GM19438 (cell line): ENCODE data around the gene KRTAP5-11.
"Not testable (repeated sequence)": the region's sequence is repeated elsewhere in the genome, so short reads cannot be mapped to it uniquely, and the experiment has no call there.

Experiments
- ATAC-seq: cut with Tn5 transposase; IDR thresholded peaks from one replicate; pipeline ENCODE4 v1.9.1; 2021; ENCODE audit warnings: low read depth; ENCODE audit not compliant: unreplicated experiment

The KRTAP5-11 gene

DNA sequence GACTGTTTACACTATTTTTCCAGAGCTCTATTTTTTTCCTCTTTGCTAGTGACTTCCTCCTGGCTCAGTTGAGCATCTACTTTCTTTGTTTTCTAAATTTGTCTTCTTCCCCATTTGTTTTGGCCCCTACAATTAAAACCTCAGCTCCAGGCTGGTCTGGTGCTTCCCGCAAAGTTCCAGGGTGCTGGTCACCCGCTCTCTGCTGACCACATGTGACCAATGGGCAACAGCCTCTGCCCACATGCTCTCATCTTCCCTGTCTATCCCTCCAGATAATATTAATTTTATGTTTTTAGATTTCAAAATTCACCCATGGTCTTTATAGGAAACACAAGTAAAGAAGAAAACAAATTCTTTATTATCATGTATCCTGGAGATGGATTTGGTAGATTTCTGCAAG lies 294 bp upstream of the KRTAP5-11 start:
- ATAC-seq = not testable (repeated sequence)

DNA sequence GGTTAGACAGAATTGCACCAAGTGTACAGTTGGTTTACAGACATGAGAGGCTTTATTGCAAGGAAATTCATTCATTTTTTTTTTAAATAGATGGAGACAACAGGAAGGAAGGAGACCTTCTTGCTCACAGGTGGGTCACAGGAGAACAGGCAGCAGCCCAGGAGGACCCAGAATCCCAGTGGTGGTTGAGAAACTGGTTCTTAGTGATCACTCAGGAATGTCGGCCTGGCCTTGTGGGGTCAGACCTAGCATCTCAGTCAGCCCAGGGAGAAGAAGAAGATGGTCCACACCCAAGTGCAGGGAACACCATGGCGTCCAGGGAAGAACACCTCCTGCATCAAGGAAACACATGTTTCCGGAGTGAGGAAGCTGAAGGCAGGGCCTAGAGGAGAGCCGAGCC lies 849 bp downstream of the KRTAP5-11 start:
- no peak for ATAC-seq

DNA sequence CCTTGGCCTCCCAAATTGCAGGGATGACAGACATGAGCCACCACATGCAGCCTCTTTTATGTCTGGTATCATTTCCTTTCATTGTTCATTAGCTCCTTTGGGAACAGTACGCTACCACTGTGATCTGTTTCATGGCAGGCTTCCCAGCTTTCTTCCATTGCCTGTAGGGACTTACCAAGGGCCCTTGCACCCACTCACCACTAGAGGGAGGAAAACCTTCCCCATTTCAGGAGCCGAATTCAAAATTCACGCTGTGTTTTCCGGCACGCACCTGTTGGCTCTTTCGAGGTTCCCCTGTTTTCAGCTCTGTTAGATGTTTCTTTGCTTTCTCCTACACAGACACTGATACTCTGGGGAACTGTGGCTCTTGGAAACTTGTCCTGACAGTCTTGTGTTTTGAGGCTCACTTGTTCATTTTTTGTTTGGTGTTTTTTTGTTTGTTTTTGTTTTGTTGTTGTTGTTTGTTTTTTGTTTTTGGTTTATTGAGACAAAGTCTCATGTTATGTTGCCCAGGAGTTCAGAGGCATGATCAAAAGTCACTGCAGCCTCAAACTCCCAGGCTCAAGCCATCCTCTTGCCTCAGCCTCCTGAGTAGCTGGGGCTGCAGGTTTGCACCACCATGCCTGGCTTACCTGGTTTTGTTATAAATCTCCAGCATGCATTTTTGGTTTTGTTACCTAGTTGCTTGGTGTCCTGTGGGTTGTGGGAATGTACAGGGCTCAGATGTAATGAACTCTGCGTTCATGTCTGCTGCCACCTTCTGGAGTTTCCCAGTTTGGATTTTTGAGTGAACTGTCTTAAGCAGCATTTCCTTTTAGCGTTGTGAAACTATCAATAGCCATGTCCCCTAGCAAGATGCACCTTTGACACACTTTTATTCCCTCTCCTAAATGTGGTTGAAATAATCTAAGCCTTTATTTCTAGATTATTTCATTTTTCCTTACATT lies 2.3 kb downstream of the KRTAP5-11 start:
- no peak for ATAC-seq

DNA sequence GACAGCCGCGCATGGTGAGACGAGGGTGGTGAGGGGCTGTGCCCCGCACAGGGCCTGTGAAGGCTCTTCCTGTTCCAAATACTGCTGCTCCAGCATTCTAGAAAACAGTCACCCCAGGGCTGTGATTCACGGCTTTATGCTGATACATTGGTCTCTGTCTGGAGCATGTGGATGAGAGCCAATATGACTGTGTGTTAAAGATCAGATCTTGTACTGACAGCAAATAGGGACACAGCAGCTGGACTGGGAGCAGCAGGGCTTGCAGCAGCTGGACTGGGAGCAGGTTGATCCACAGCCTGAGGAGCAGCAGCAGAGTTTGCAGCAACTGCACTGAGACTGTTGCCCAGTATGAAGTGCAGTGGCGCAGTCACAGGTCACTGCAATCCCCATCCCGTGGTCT lies 3.2 kb downstream of the KRTAP5-11 start:
- not testable (repeated sequence) for ATAC-seq

DNA sequence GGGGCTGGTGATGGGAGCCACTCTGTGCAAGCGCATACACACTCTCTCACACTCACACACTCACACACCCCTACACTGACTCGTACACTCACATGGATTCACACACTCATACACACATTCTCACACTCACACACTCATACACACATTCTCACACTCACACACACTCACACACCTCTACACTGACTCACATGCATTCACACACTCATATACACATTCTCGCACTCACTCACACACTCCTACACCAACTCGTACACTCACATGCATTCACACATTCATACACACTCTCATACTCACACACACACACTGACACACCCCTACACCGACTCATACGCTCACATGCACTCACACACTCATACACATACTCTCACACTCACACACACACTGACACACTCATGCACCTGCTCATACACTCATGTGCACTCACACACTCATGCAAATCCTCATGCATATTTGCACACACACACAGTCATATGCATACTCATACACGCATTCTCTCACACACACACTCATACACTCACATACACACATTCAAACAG lies 5.1 kb downstream of the KRTAP5-11 start:
- ATAC-seq = no peak

DNA sequence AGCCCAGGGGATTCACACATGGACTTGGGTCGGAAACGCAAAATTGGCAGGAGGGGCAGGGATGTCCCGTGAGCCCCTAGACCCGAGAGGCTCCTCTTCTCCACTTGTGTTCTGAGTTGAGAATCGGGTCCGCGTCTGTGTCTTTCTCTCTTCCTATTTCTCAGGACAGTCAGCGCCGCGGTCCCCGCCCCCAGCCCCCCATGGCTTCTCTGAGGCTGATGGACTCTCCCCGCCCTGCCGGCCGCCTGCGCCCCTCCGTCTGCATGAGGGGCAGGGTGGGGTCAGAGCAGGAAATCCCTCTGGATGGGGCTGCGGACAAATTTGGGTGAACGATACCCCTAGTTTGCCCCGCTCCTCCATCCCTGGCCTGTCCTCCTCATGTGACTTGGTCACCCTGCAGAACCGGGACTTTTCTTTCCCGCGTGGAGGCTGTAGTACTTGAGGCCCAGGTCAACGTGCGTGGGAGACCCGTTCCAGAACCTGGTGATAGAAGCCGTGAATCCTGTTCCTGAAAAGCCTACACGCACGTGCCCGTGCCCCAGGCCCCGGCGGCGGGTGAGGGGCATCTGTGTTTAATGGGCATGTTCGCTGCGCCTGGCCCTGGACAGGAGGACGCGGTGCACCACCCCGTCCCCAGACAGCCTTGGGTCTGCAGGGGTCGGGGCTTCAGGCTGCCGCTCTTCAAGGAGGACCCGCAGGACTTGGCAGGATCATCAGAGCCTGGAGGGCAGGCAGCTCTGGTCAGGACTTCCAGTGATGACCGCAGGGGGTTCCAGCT lies 5.8 kb downstream of the KRTAP5-11 start:
- ATAC-seq = not testable (repeated sequence)

DNA sequence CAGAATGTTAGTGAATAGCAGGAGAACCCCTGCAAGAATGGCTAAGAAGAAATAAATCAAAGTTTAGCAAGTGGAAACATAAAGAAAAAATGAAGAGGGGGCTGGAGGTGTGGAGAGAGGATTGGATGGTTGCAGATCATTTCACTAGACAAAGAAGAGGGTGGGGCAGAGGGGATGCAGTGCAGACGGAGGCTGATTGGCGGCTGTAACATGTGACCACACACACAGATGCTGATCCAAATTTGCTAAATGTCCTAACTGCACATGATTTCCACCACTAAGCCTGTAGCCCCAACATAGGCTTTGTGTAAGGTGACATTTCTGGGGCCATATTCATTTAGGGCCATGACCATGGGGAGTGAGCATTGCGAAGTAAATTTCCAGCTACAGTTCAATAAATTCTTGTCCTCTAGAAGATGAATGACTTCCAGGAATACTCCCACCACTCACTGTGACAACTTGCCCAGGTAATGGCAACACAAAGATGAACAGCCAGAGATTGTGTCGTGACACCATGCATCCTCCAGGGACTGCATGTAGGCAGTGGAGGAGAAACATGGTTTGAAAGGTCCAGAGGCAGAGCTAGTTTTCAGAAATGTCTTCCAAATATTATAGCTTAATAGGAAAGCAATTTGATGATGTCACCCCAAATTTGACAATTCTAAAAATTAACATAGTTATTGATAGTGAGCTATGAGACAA lies 6.8 kb downstream of the KRTAP5-11 start:
- ATAC-seq = no peak

DNA sequence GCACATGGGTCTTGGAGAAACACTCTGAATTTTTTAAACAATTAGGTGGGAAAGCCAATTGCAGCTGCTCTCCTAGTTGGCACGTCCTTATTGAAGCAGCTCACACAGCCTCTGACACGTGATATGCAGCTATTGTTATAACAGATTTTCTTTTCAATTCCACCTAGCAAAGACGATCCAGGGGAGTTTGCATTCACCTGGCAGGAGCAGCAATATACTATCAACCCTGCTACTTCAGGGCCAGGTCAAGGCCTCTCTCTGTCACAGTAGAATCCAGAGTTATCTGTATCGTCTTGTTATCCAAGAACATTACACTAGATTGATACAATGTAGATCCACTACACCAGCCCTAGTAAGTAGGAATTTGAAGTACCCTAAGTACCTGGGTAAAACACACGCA lies 8.3 kb downstream of the KRTAP5-11 start:
- ATAC-seq = no peak

DNA sequence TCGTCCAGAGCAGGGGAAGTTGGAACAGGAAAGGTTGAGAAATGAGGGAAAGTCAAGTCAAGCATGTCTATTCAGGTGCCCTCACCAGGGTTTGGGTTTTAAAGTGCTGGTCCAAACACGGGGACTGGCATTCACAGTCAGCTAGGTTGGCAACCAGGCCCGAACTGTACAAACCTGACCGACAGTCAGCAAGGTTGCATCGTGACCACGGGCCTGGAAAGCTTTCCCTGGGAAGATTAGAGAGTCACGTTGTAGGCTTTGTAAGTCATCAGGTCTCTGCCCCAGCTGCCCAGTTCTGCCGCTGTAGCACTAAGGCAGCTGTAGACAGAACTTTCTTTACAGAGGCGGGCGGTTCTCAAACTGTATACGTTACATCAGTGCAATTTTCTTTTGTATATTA lies 9.9 kb downstream of the KRTAP5-11 start:
- no peak for ATAC-seq

DNA sequence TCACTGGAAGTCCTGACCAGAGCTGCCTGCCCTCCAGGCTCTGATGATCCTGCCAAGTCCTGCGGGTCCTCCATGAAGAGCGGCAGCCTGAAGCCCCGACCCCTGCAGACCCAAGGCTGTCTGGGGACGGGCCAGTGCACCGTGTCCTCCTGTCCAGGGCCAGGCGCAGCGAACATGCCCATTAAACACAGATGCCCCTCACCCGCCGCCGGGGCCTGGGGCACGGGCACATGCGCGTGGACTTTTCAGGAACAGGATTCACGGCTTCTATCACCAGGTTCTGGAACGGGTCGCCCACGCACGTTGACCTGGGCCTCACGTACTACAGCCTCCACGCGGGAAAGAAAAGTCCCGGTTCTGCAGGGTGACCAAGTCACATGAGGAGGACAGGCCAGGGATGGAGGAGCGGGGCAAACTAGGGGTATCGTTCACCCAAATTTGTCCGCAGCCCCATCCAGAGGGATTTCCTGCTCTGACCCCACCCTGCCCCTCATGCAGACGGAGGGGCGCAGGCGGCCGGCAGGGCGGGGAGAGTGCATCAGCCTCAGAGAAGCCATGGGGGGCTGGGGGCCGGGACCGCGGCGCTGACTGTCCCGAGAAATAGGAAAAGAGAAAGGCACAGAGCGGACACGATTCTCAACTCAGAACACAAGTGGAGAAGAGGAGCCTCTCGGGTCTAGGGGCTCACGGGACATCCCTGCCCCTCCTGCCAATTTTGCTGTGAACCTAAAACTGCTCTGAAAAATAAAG lies 11.4 kb downstream of the KRTAP5-11 start:
- ATAC-seq = not testable (repeated sequence)

DNA sequence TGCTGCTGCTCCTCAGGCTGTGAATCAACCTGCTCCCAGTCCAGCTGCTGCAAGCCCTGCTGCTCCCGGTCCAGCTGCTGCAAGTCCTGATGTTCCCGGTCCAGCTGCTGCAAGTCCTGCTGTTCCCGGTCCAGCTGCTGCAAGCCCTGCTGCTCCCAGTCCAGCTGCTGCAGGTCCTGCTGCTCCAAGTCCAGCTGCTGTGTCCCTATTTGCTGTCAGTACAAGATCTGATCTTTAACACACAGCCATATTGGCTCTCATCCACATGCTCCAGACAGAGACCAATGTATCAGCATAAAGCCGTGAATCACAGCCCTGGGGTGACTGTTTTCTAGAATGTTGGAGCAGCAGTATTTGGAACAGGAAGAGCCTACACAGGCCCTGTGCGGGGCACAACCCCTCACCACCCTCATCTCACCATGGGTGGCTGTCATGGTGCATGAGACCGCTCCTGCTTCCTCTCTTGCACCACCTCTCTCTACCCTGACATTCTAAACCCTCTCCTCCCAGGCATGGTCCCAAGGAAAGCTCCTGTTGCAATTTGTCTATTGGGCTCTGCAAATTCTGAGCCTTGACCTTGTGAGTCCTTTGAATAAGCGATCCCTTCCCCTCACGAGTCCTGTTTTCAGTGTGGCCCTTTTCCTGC lies 13.8 kb downstream of the KRTAP5-11 start:
- ATAC-seq = no peak

DNA sequence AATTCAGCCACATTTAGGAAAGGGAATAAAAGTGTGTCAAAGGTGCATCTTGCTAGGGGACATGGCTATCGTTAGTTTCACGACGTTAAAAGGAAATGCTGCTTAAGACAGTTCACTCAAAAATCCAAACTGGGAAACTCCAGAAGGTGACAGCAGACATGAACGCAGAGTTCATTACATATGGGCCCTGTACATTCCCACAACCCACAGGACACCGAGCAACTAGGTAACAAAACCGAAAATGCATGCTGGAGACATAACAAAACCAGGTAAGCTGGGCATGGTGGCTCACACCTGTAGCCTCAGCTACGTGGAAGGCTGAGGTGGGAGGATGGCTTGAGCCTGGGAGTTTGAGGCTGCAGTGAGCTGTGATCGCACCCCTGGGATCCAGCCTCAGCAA lies 15.0 kb downstream of the KRTAP5-11 start:
- ATAC-seq = not testable (repeated sequence)

DNA sequence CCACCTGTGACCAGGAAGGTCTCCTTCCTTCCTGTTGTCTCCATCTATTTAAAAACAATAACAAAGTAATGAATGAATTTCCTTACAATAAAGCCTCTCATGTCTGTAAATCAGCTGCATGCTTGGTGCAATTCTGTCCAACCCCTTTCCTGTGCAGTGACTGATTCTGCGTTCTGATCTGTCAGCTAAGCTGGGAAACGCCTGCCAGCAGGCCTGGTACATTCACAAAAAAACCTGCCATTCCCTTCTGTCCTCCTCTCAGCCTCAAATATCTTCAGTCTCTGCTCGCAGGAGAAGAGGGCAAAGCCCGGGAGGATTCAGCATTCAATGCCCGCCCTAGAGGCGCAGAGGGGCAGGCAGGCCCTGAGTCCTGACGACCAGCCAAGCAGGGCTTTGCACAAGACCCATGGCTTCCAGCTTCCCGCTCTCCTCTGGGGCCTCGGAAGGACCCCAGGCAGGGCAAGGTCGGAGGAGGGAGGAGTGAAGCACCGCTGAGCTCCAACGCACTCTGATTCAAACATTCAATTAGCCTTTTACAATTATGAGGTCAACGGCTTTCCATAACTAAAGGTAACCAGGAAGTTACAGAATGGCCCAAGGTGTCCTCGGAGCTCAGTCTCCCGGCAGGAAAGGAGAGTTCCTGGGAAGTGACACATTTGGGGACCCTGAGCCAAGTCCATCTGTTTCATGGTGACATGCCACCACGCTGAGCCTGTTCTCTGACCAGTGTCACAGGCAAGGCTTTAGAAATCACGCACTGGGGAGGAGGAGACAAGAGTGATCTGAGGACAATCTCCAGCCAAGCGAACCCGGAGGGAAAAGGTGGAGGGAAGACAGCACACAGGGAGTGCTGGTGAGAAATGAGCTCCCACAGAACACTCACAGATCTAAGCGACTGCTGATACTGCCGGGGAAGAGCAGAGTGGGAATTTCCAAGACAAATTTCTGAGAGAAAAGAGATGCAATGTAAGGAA lies 15.8 kb downstream of the KRTAP5-11 start:
- ATAC-seq = not testable (repeated sequence)

DNA sequence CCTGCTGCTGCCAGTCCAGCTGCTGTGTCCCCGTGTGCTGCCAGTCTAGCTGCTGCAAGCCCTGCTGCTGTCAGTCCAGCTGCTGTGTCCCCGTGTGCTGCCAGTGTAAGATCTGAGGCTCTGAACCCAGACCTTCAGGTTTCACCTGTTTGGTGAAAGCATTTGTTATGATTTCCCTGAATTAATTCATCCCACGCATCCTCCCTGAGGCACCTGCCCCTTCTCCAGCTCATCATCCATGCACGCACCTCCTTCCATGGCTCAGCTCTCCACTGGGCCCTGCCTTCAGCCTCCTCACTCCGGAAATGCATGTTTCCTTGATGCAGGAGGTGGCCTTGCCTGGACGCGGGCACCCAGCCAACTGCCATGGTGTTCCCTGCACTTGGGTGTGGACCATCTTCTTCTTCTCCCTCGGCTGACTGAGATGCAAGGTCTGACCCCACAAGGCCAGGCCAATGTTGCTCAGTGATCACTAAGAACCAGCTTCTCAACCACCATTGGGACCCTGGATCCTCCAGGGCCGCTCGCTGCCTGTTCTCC lies 16.5 kb downstream of the KRTAP5-11 start:
- ATAC-seq = no peak

DNA sequence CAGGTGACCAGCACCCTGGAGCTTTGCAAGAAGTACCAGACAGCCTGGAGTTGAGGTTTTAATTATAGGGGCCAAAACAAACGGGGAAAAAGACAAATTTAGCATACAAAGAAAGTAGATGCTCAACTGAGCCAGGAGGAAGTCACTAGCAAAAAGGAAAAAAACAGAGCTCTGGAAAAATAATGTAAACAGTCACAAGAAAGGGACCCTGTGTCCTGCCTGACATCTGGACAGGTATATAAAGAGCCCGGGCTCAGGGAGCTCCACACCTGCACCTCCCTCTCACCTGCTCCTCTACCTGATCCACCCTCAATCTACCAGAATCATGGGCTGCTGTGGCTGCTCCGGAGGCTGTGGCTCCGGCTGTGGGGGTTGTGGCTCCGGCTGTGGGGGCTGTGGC lies 17.4 kb downstream of the KRTAP5-11 start, which contains the start of gene KRTAP5-10:
TSS of gene KRTAP5-10 (plus strand) at position 301 of the 400 bp plus-strand sequence. CDS start at position 326, 25 bp downstream.
- no peak for ATAC-seq

DNA sequence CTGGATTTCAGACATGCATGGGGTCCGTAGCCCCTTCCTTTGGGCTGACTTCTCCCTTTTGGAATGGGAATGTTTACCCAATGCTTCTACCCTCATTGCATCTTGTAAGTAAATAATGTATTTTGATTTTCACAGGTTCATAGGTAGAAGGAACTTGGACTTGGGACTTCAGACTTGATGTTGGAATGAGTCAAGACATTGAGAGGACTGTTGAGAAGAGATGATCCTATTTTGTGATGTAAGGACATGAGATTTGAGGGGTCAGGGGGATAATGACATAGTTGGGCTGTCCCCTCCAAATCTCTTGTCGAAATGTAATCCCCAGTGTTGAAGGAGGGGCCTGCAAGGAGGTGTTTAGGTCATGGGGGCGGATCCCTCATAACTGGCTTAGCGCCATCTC lies 18.2 kb downstream of the KRTAP5-11 start:
- ATAC-seq = no peak

DNA sequence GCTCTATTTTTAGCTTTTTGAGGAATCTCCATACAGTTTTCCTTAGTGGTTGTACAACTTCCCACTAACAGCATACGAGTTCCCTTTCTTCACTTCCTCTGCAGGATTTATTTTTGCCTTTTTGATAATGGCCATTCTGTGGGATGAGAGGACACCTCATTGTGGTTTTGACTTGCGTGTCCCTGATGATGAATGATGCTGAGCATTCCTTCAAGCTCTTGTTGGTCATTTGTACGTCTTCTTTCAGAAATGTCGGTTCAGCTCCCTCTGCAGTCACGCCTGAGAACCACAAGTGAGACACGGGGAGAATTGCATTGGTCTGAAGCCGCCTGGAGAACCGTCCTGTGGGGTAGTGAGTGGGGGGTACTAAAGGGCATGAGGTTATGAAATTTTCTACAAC lies 19.3 kb downstream of the KRTAP5-11 start:
- ATAC-seq = no peak

DNA sequence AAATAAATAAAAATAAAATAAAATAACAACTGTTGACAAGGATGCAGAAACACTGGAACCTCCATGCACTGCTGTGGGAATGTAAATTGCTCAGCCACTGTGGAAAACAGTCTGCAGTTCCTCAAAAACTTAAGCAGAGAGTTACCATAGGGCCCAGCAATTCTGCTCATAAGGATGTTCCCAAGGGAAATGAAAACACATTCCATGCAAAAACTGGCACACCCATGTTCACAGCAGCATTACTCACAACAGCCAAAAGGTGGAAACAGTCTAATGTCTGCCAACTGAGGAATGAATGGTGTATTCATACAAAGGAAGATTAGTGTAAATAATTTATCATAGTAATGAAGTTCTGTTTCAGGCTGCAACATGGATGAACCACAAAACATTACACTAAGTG lies 20.6 kb downstream of the KRTAP5-11 start:
- no peak for ATAC-seq
